Measurements from ENCODE around the gene GIPC1.
A peak's percentile ranks its signal among the peaks of the same experiment; 100 is the strongest.
"Not testable (repeated sequence)": the region's sequence is repeated elsewhere in the genome, so short reads cannot be mapped to it uniquely, and the experiment has no call there.

Gene GIPC1

GRCh38 chr19:14505488-14506239, 9.7 kb upstream of the GIPC1 start:
- Histone ChIP-seq H3K36me3 (ENCODE audit: insufficient read depth, low read length) (no peaks in the 10 kb centered on the region), H3K4me3 (ENCODE audit: low read length) (no peak overlapping the region), H3K27ac (ENCODE audit: low read depth, low read length) (no peak overlapping the region), H3K4me1 (ENCODE audit: insufficient read depth, low read length) (peaks cover 6% of the 10 kb centered on the region; the same call in 1 of the 2 replicates), H3K9ac (ENCODE audit: low read depth, low read length) (no peak overlapping the region), H3K27me3 (ENCODE audit: insufficient read depth, low read length) (no peaks in the 10 kb centered on the region), H3K9me3 (ENCODE audit: insufficient read depth, low read depth, low read length) (no peaks in the 10 kb centered on the region)
- 51% methylated on average over 19 of the region's 19 CpGs for WGBS

GRCh38 chr19:14504575-14504974, 8.6 kb upstream of the GIPC1 start:
- not testable (repeated sequence) for H3K27me3 ChIP-seq (ENCODE audit: insufficient read depth, low read length); H3K27ac ChIP-seq (ENCODE audit: low read depth, low read length); H3K9me3 ChIP-seq (ENCODE audit: insufficient read depth, low read depth, low read length); H3K36me3 ChIP-seq (ENCODE audit: insufficient read depth, low read length); H3K9ac ChIP-seq (ENCODE audit: low read depth, low read length); H3K4me1 ChIP-seq (ENCODE audit: insufficient read depth, low read length); H3K4me3 ChIP-seq (ENCODE audit: low read length)
- WGBS: 89% methylated on average over 8 of the region's 8 CpGs

GRCh38 chr19:14503285-14503684, 7.4 kb upstream of the GIPC1 start:
- WGBS: 82% methylated on average over 1 of the region's 1 CpG
- Histone ChIP-seq H3K4me3 (ENCODE audit: low read length) (no peak overlapping the region), H3K27ac (ENCODE audit: low read depth, low read length) (no peak overlapping the region), H3K9me3 (ENCODE audit: insufficient read depth, low read depth, low read length) (no peaks in the 10 kb centered on the region), H3K36me3 (ENCODE audit: insufficient read depth, low read length) (no peaks in the 10 kb centered on the region), H3K9ac (ENCODE audit: low read depth, low read length) (no peak overlapping the region), H3K27me3 (ENCODE audit: insufficient read depth, low read length) (no peaks in the 10 kb centered on the region), H3K4me1 (ENCODE audit: insufficient read depth, low read length) (peaks cover 6% of the 10 kb centered on the region; the same call in 1 of the 2 replicates)

GRCh38 chr19:14502334-14503092, 6.6 kb upstream of the GIPC1 start:
- Histone ChIP-seq H3K36me3 (ENCODE audit: insufficient read depth, low read length) (no peaks in the 10 kb centered on the region), H3K4me3 (ENCODE audit: low read length) (no peak overlapping the region), H3K27me3 (ENCODE audit: insufficient read depth, low read length) (no peaks in the 10 kb centered on the region), H3K9ac (ENCODE audit: low read depth, low read length) (no peak overlapping the region), H3K27ac (ENCODE audit: low read depth, low read length) (no peak overlapping the region), H3K9me3 (ENCODE audit: insufficient read depth, low read depth, low read length) (no peaks in the 10 kb centered on the region), H3K4me1 (ENCODE audit: insufficient read depth, low read length) (peaks cover 6% of the 10 kb centered on the region; the same call in 1 of the 2 replicates)
- 80% methylated on average over 11 of the region's 11 CpGs for WGBS

- H3K36me3 ChIP-seq (ENCODE audit: insufficient read depth, low read length): peaks cover 7% of the 10 kb centered on the region; the same call in 1 of the 2 replicates
- H3K4me3 ChIP-seq (ENCODE audit: low read length): no peak overlapping the region
- peaks cover 5% of the 10 kb centered on the region; the same call in 1 of the 2 replicates for H3K4me1 ChIP-seq (ENCODE audit: insufficient read depth, low read length)
- 85% methylated on average over 6 of the region's 6 CpGs for WGBS
- H3K27me3 ChIP-seq (ENCODE audit: insufficient read depth, low read length): no peaks in the 10 kb centered on the region
- no peak overlapping the region for H3K9ac ChIP-seq (ENCODE audit: low read depth, low read length)
- no peaks in the 10 kb centered on the region for H3K9me3 ChIP-seq (ENCODE audit: insufficient read depth, low read depth, low read length)
- H3K27ac ChIP-seq (ENCODE audit: low read depth, low read length): no peak overlapping the region
Observed at GRCh38 chr19:14497228-14497921, 1.4 kb upstream of the GIPC1 start.

GRCh38 chr19:14496834-14497227, 904 bp upstream of the GIPC1 start:
- Histone ChIP-seq H3K27ac (ENCODE audit: low read depth, low read length) (no peak overlapping the region), H3K4me1 (ENCODE audit: insufficient read depth, low read length) (peaks cover 5% of the 10 kb centered on the region; the same call in 1 of the 2 replicates), H3K4me3 (ENCODE audit: low read length) (peak overlapping the region; percentile 42), H3K9me3 (ENCODE audit: insufficient read depth, low read depth, low read length) (no peaks in the 10 kb centered on the region), H3K36me3 (ENCODE audit: insufficient read depth, low read length) (peaks cover 7% of the 10 kb centered on the region; the same call in 1 of the 2 replicates), H3K9ac (ENCODE audit: low read depth, low read length) (no peak overlapping the region), H3K27me3 (ENCODE audit: insufficient read depth, low read length) (no peaks in the 10 kb centered on the region)
- 90% methylated on average over 7 of the region's 7 CpGs for WGBS

GRCh38 chr19:14495672-14496028, 277 bp downstream of the GIPC1 start:
- Histone ChIP-seq H3K9me3 (ENCODE audit: insufficient read depth, low read depth, low read length) (no peaks in the 10 kb centered on the region), H3K4me1 (ENCODE audit: insufficient read depth, low read length) (peaks cover 5% of the 10 kb centered on the region; the same call in 1 of the 2 replicates), H3K4me3 (ENCODE audit: low read length) (peak overlapping the region; percentile 74), H3K27me3 (ENCODE audit: insufficient read depth, low read length) (no peaks in the 10 kb centered on the region), H3K27ac (ENCODE audit: low read depth, low read length) (no peak overlapping the region; the same call in 1 of the 2 replicates), H3K9ac (ENCODE audit: low read depth, low read length) (peak overlapping the region; percentile 56), H3K36me3 (ENCODE audit: insufficient read depth, low read length) (peaks cover 11% of the 10 kb centered on the region)
- under 1% methylated on average over 27 of the region's 28 CpGs for WGBS

GRCh38 chr19:14494910-14495671, 836 bp downstream of the GIPC1 start:
- H3K36me3 ChIP-seq (ENCODE audit: insufficient read depth, low read length): peaks cover 12% of the 10 kb centered on the region
- H3K27me3 ChIP-seq (ENCODE audit: insufficient read depth, low read length): no peaks in the 10 kb centered on the region
- peaks cover 5% of the 10 kb centered on the region; the same call in 1 of the 2 replicates for H3K4me1 ChIP-seq (ENCODE audit: insufficient read depth, low read length)
- H3K9ac ChIP-seq (ENCODE audit: low read depth, low read length): peak overlapping the region; percentile 56
- no peaks in the 10 kb centered on the region for H3K9me3 ChIP-seq (ENCODE audit: insufficient read depth, low read depth, low read length)
- peak overlapping the region; percentile 74 for H3K4me3 ChIP-seq (ENCODE audit: low read length)
- H3K27ac ChIP-seq (ENCODE audit: low read depth, low read length): no peak overlapping the region
- 48% methylated on average over 14 of the region's 14 CpGs for WGBS

GRCh38 chr19:14494411-14494810, 1.5 kb downstream of the GIPC1 start:
- Histone ChIP-seq H3K27ac (ENCODE audit: low read depth, low read length) (no peak overlapping the region), H3K9ac (ENCODE audit: low read depth, low read length) (no peak overlapping the region), H3K36me3 (ENCODE audit: insufficient read depth, low read length) (peaks cover 18% of the 10 kb centered on the region), H3K9me3 (ENCODE audit: insufficient read depth, low read depth, low read length) (no peaks in the 10 kb centered on the region), H3K4me1 (ENCODE audit: insufficient read depth, low read length) (peaks cover 5% of the 10 kb centered on the region; the same call in 1 of the 2 replicates), H3K4me3 (ENCODE audit: low read length) (peak overlapping the region; percentile 74), H3K27me3 (ENCODE audit: insufficient read depth, low read length) (no peaks in the 10 kb centered on the region)
- 90% methylated on average over 4 of the region's 4 CpGs for WGBS

- 91% methylated on average over 5 of the region's 5 CpGs for WGBS
- no peak overlapping the region for H3K27ac ChIP-seq (ENCODE audit: low read depth, low read length)
- no peaks in the 10 kb centered on the region for H3K27me3 ChIP-seq (ENCODE audit: insufficient read depth, low read length)
- peaks cover 31% of the 10 kb centered on the region for H3K36me3 ChIP-seq (ENCODE audit: insufficient read depth, low read length)
- H3K9ac ChIP-seq (ENCODE audit: low read depth, low read length): no peak overlapping the region
- H3K4me3 ChIP-seq (ENCODE audit: low read length): no peak overlapping the region
- H3K4me1 ChIP-seq (ENCODE audit: insufficient read depth, low read length): peaks cover 5% of the 10 kb centered on the region; the same call in 1 of the 2 replicates
- no peaks in the 10 kb centered on the region for H3K9me3 ChIP-seq (ENCODE audit: insufficient read depth, low read depth, low read length)
Observed at GRCh38 chr19:14492756-14493337, 3.1 kb downstream of the GIPC1 start.
